K562 (cell line): ENCODE data around the gene ADGRB2. TPM values are rescaled to one million over a fixed set of nuclear protein-coding genes. Genes with fewer than 3 reads are reported as not detected.

Experiments used
- CBFB ChIP-seq: sonication (generic); formaldehyde crosslinking; IDR thresholded peaks from 2 replicates; pipeline ENCODE4 v1.4.0; 2020; ENCODE audit warnings: mild to moderate bottlenecking, missing genetic modification reagents
- CBX8 ChIP-seq: fragments of 200-600 bp; sonication (generic); IDR thresholded peaks from 2 replicates; pipeline ENCODE4 v1.6.1; 2012; ENCODE audit warnings: borderline replicate concordance, mixed run types, low read depth, mild to moderate bottlenecking, moderate library complexity, mixed read lengths, low read length, control low read depth, inconsistent platforms; ENCODE audit not compliant: poor library complexity, severe bottlenecking; ENCODE audit errors: extremely low read depth
- ID3 ChIP-seq, 2 experiments: fragments of 250-450 bp in 1 of 2; fragments of 450-650 bp in 1 of 2; sonication (Bioruptor Pico) in 1 of 2; IDR thresholded peaks; 2 replicates each; pipeline versions ENCODE4 v1.6.1 to v1.8.0; 2016 to 2021; ENCODE audit warnings: mild to moderate bottlenecking in 2 of 2, moderate library complexity in 2 of 2, missing compliant biosample characterization in 1 of 2, missing genetic modification characterization in 1 of 2
- L3MBTL2 ChIP-seq: fragments of 450-650 bp; IDR thresholded peaks from 2 replicates; pipeline ENCODE4 v1.6.1; 2016; ENCODE audit warnings: mild to moderate bottlenecking, moderate library complexity
- MAFK ChIP-seq: IDR thresholded peaks from 2 replicates; pipeline ENCODE4 v1.6.1; 2011; ENCODE audit warnings: low read length, improper control_type of control experiment
- MTF1 ChIP-seq: fragments of 250-450 bp; sonication (Bioruptor Pico); IDR thresholded peaks from 2 replicates; pipeline ENCODE4 v1.9.0; 2021; ENCODE audit warnings: moderate library complexity, mild to moderate bottlenecking, inconsistent platforms, borderline replicate concordance
- NR2C2 ChIP-seq, 2 experiments: fragments of 200-800 bp in 1 of 2; sonication (Bioruptor generic) in 1 of 2; sonication (generic) in 1 of 2; formaldehyde crosslinking in 1 of 2; IDR thresholded peaks; 2 replicates each; pipeline versions ENCODE4 v1.6.1 to v1.8.0; 2016 to 2022; ENCODE audit warnings: mild to moderate bottlenecking in 1 of 2, missing compliant biosample characterization in 1 of 2, missing genetic modification characterization in 1 of 2, missing genetic modification reagents in 1 of 2
- RB1 ChIP-seq: fragments of 450-650 bp; IDR thresholded peaks from 2 replicates; pipeline ENCODE4 v1.6.1; 2017; ENCODE audit warnings: low read depth, mild to moderate bottlenecking
- SAP30 ChIP-seq: fragments of 200-600 bp; sonication (generic); IDR thresholded peaks from 2 replicates; pipeline ENCODE4 v1.6.1; 2012; ENCODE audit warnings: borderline replicate concordance, low read depth, mild to moderate bottlenecking, moderate library complexity, low read length, control low read depth, inconsistent platforms; ENCODE audit not compliant: insufficient read depth, poor library complexity, severe bottlenecking
- SPI1 ChIP-seq: IDR thresholded peaks from 2 replicates; pipeline ENCODE4 v1.6.1; 2011; ENCODE audit warnings: low read depth, low read length, control low read depth, borderline replicate concordance
- YY1 ChIP-seq, 3 experiments: IDR thresholded peaks; 2 replicates each; pipeline ENCODE4 v1.6.1; 2011; ENCODE audit warnings: low read length in 2 of 3, mild to moderate bottlenecking in 2 of 3, moderate library complexity in 2 of 3, borderline replicate concordance in 1 of 3, control low read depth in 1 of 3, low read depth in 1 of 3; ENCODE audit not compliant: insufficient read depth in 3 of 3, insufficient replicate concordance in 2 of 3, control insufficient read depth in 1 of 3, insufficient read length in 1 of 3; ENCODE audit errors: extremely low read depth in 1 of 3
- ZBTB40 ChIP-seq, 2 experiments: fragments of 450-650 bp in 1 of 2; sonication (generic) in 1 of 2; formaldehyde crosslinking in 1 of 2; IDR thresholded peaks; 2 replicates each; pipeline versions ENCODE4 v1.7.1 to v1.9.0; 2016 to 2022; ENCODE audit warnings: inconsistent platforms in 1 of 2, mild to moderate bottlenecking in 1 of 2, missing genetic modification reagents in 1 of 2
- ZFP30 ChIP-seq: fragments of 250-450 bp; sonication (Bioruptor Pico); IDR thresholded peaks from 2 replicates; pipeline ENCODE4 v1.8.0; 2022; ENCODE audit warnings: moderate library complexity, mild to moderate bottlenecking, inconsistent platforms, borderline replicate concordance
- ZNF347 ChIP-seq: fragments of 450-650 bp; formaldehyde crosslinking; IDR thresholded peaks from 2 replicates; pipeline ENCODE4 v1.4.0; 2020; ENCODE audit warnings: low read depth, mild to moderate bottlenecking, moderate library complexity
- polyA plus RNA-seq, 8 experiments: library from polyadenylated mRNA; depleted of rRNA in 4 of 8; stranded (reverse) in 5 of 8; unstranded in 3 of 8; fragments of >200 nt; fragmentation: Nextera tagmentation in 2 of 8; fragmentation: Illumina TruSeq in 1 of 8; extraction: Ambion mirVana in 2 of 8; extraction: Trizol in 1 of 8; gene quantifications; 2 replicates each; pipeline versions ENCODE4 v1.2.1 to v1.2.3, GENCODE V29; 2011 to 2014; ENCODE audit warnings: inconsistent platforms in 1 of 8, missing spikeins in 1 of 8
- total RNA-seq, 7 experiments: library from RNA; depleted of rRNA in 6 of 7; stranded (reverse); fragments of >200 nt in 6 of 7; fragmentation: Illumina TruSeq in 2 of 7; extraction: Trizol in 2 of 7; gene quantifications; 2 replicates each; pipeline versions ENCODE4 v1.2.1 to v1.2.3, GENCODE V29; 2011 to 2021; ENCODE audit warnings: low replicate concordance in 1 of 7

Gene ADGRB2
- total and polyA plus RNA-seq, 9 of the 15 experiments (the other 6 are each of a cell fraction or from before 2014, with no cell fraction given) = 0.04 to 0.23 (median 0.20) TPM; not detected in 2

DNA sequence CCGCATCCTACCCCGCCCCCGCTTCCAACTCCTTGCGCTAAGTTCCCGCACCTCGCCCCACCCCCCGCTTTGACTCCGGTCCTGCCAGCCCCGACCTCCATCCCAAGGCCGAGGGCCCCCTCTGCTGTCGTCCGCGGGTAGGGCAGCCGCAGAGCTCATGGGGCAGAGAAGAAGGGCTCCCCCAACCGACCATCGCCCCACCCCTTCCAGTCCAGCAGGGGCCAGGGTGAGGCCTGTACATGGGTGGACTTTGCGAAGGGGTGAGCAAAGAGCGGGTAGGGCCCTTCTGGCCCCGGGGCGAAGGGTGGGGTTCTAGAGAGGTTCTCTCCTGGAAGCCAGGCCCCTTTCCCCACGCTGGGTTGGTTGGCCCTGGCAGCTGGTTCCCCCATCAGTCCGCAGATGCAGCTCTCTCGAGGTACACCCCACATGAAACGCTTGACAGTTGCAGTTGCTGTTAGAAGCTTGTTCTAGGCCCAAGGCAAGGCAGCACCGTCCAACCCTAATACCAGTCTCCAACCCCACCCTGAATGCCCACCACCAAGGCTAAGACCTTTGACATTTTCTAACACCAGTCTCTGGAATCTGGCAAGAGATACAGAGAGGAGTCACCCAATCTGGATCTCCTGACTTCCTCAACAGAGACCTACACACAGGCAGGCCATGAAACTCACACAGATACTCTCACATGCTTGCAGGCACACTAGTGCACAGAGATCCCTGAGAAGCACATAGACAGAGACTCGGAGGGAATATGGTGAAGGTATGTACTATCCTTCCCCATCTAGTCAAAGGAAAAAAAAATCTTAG, 25.3 kb upstream of the ADGRB2 start (continued):
- TF ChIP-seq CBFB (CRISPR knock-in tag) (no peak), ZFP30 (CRISPR knock-in tag) (no peak), SAP30 (no peak), SPI1 (no peak), MAFK (no peak), CBX8 (no peak), L3MBTL2 (no peak), NR2C2 (CRISPR knock-in tag; IDR thresholded peaks at IDR 0.05) (no peak), NR2C2 (tag; IDR thresholded peaks at IDR 0.05) (no peak), RB1 (peak; percentile 91), ZBTB40 (IDR thresholded peaks at IDR 0.05) (no peak), ZBTB40 (CRISPR knock-in tag; IDR thresholded peaks at IDR 0.05) (no peak), MTF1 (CRISPR knock-in tag) (no peak), YY1 (IDR thresholded peaks at IDR 0.05; ENCODE audit: borderline replicate concordance in 1 of 3, control insufficient read depth in 1 of 3, extremely low read depth in 1 of 3, insufficient read depth in 3 of 3, insufficient read length in 1 of 3, insufficient replicate concordance in 2 of 3, low read depth in 1 of 3, low read length in 2 of 3) (peak in 2 of 3 experiments; percentile 46 to 63), ZNF347 (CRISPR knock-in tag) (no peak), ID3 (CRISPR knock-in tag; IDR thresholded peaks at IDR 0.05) (no peak), ID3 (tag; IDR thresholded peaks at IDR 0.05) (no peak)
